HG02623 (cell line): ENCODE data around the gene SLC16A7.
A peak's percentile ranks its signal among the peaks of the same experiment; 100 is the strongest.
"Not testable (repeated sequence)": the region's sequence is repeated elsewhere in the genome, so short reads cannot be mapped to it uniquely, and the experiment has no call there.

ENCODE experiments used
- ATAC-seq: cut with Tn5 transposase; IDR thresholded peaks from one replicate; pipeline ENCODE4 v1.9.1; 2021; ENCODE audit warnings: moderate library complexity; ENCODE audit not compliant: unreplicated experiment

Gene SLC16A7

DNA sequence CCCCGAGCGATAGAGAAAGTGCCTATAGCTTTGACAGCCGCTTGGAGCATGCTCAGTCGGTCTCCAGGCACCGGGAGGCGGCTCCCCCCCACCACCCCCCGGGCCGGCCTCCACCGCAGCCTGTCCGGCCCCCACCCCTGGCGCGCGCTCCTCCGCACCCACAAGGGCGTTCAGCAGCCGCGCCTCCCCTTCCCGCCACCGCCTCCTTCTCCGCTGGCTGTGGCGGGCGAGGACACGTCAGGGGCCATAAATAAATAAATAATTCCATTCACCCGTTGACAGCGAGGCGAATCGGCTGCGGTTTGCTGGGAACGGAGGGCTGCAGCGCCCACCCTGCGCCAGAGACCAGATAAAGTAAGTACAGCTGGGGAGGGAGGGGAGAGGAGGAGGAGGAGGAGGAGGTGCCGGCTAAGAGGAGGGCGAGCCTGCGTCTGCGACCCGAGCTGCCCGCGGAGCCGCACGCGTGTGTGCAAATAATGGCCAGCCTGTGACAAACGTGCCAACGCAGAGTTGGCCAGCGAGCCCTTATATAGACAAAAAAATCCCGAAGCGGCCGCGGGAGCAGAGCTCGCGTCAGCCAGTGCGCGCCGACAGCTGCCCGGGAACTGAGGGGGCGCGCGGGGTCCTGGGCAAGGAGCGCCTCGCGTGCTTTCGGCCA lies at the start of gene SLC16A7:
Gene SLC16A7, plus strand, starts transcription at position 147 of the 658 bp plus-strand sequence. CDS start 108,773 bp downstream, outside the sequence.
- peak; percentile 61 for ATAC-seq

- ATAC-seq: no peak
These were observed 46.9 kb upstream of the SLC16A7 start for GRCh38 chr12:59548930-59549329.

DNA sequence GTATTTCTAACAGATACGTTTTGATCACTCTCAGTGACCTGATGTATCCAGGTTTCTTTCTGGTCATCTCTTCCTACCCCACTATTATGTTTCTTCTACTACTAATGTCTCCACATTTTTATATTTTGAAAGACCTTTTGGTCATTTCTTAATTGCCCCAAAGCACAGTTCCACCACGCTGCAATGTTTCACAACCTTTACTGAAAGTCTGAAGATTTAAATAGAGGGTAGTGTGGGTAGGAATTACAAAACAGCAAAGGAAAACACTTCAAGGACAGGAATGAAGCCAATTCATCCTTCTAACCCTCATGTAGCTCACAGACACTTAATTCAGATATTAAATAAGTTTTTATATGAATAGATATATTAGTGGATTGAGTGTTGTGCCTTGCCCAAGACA lies 36.1 kb upstream of the SLC16A7 start:
- ATAC-seq: no peak

- no peak for ATAC-seq
These were observed 25.7 kb upstream of the SLC16A7 start for GRCh38 chr12:59570145-59570544.

- ATAC-seq: no peak
These were observed 21.4 kb upstream of the SLC16A7 start for GRCh38 chr12:59574406-59574805.

GRCh38 chr12:59575826-59576225 lies 20.0 kb upstream of the SLC16A7 start:
- no peak for ATAC-seq

GRCh38 chr12:59578254-59578653 lies 17.6 kb upstream of the SLC16A7 start:
- no peak for ATAC-seq

- no peak for ATAC-seq
These were observed 16.2 kb upstream of the SLC16A7 start for GRCh38 chr12:59579631-59580030.

DNA sequence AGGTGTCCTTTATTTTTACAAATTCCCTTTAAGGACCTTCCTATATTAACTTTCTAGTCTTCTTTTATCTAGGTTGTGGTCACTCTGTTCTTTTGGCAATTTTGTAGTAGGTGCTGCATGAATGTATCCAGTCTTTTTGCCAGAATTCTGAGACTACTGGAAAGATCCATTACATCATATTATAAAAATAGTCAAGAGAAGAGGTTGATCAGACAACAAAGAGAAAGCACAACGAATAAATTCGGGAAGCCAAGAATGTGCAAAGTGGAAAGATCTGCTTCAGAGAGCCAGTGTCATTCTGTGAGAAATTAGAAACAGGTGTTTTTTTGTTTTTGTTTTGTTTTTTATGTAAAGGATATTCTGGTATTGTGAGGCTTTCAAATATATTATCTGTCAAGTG lies 15.8 kb upstream of the SLC16A7 start:
- no peak for ATAC-seq

- ATAC-seq: no peak
These were observed 12.7 kb upstream of the SLC16A7 start for GRCh38 chr12:59583003-59583712.

DNA sequence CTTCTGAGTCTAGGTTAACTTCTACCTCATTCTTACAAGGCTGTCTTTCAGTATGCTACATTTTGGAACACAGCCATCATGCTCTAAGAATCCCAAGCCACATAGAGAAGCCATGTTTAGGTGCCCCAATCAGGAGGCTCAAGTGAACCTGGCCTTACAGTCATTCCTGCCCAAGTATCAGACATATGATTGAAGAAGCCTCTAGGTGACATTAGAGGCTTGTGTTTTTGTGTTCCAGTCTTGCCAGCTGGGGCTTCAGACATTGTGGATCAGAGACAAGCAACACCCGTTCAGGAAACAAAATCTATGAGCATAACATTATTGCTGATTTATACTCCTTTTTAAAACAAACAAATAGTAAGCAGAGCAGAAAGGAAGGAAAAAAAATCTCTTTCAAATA lies 8.1 kb upstream of the SLC16A7 start:
- no peak for ATAC-seq

GRCh38 chr12:59593761-59594160 lies 2.1 kb upstream of the SLC16A7 start:
- ATAC-seq: no peak

DNA sequence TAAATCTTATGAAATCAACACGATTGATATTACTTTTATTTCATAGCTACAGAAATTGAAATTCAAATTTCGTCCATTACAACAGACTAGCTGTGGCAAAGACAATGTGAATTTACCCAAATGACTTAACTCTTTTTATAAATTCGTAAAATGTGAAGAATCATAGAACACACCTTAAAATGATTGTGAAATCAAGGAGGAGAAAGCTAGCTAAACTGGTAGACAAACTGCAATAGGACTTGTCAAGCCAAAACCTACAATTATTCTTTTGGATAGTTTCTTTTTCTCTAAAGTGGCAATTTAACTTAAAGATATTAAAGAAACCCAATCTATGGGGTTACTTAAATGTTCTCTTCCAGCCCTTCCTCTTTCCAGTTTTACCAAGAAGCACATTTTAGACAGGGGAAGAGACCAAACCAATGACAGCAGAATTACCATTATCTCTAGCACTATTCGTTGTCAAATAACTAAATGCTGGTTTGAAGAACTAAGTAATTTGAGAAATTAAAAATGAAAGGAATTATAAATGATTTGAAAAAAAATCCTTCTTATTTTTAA lies 807 bp upstream of the SLC16A7 start:
- ATAC-seq: no peak

DNA sequence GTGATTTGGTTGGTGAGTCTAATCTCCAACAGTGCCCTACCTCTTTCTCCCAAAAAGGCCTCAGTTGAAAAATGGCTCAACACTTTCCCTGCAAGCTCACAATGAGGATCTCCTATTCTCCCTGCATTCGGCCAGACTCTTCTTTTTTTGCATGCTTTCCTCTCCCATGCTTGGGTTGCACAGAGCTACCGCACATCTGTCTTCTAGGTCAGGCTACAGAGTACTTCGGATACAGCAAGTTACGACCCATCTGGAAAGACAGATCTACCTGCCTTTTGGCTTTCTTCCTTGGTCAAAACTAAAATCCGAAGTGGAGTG lies 305 bp upstream of the SLC16A7 start:
- ATAC-seq: no peak

DNA sequence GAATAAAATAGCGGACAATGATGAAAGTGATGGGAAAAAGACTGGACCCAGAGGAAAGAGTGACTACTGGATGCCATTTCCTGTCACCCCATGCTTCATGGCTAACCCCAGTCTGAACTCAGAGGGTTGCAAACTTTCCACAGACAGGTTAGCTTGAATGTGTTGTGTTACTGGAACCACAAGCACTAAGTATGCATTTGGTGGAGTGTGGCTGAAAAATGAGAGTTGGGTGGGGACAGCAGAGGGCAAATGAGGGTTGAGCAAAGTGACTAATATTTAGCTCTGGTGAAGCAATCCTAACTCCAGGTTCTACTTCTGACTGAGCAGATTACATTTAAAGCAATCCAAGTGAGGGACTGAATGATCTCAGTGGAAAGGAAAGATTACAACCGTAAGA lies 1.6 kb downstream of the SLC16A7 start:
- ATAC-seq: peak; percentile 35

- no peak for ATAC-seq
These were observed 4.3 kb downstream of the SLC16A7 start for GRCh38 chr12:59600171-59600570.

- ATAC-seq: no peak
These were observed 7.9 kb downstream of the SLC16A7 start for GRCh38 chr12:59603754-59604153.

GRCh38 chr12:59612823-59613434 lies 17.1 kb downstream of the SLC16A7 start:
- not testable (repeated sequence) for ATAC-seq

DNA sequence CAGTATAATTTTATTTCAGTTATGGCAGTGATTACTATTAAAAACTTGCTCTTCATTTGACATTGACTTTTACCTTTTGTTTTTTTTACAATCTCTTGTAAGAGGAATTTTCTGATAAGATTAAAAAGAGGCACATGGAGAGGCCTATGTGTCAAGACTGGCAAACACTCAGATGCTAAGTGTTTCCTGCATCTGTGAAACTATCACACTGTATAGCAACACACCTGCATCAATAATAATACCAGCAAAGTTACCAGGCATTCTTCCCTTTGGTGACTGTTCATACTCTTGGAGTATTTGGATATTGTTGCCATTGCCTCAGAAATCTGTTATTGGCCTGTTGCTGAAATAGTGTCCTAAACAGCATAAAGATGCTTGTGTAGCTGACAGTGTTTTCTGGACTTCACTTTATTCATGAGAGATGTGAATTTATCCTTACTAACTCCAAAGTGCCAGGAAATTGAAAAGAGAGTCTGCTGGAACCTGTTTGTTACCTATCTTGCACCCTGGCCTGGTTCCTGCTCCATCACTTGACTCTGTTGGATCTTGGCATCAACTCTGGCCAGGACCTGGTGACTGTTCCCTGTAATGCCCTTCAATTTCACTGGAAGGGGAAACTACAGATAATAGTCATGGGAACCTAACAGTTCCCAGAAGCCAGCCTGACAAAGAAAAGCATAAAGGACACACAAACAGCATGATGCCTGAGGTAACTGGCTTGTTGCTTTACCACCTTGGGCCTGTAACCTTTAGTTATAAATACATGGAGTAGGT lies 19.8 kb downstream of the SLC16A7 start:
- ATAC-seq: no peak

GRCh38 chr12:59619461-59620240 lies 23.8 kb downstream of the SLC16A7 start:
- no peak for ATAC-seq
